Natural killer cell (primary cell): ENCODE measurements around the gene ARHGAP20. TPM values are rescaled to one million over a fixed set of nuclear protein-coding genes. Genes with fewer than 3 reads are reported as not detected.

Experiments
- ATAC-seq, 3 donors: fragments of 150-1000 bp in 2 of 3; fragments of 200-7000 bp in 1 of 3; cut with Tn5 transposase; 1 replicate in 1 of 3; 2 replicates in 2 of 3; pipeline ENCODE4 v1.10.0; 2021; ENCODE audit warnings: mild to moderate bottlenecking in 2 of 3, moderate library complexity in 2 of 3
- DNase-seq, 2 donors: peaks; one replicate each; pipeline versions ENCODE4 v3.0.0 to v3.0.0-alpha.2; 2013 to 2021; ENCODE audit warnings: mixed read lengths in 1 of 2
- H3K27ac ChIP-seq: one replicate; pipeline ENCODE4 v1.5.1; 2013; ENCODE audit warnings: mild to moderate bottlenecking, low read length
- H3K27me3 ChIP-seq: one replicate; pipeline ENCODE4 v1.6.1; 2013; ENCODE audit warnings: low read length; ENCODE audit not compliant: control insufficient read depth, insufficient read depth
- H3K36me3 ChIP-seq: one replicate; pipeline ENCODE4 v1.6.1; 2013; ENCODE audit warnings: low read length; ENCODE audit not compliant: control insufficient read depth, insufficient read depth
- H3K4me1 ChIP-seq: one replicate; pipeline ENCODE4 v1.6.1; 2013; ENCODE audit warnings: low read length; ENCODE audit not compliant: control insufficient read depth, insufficient read depth
- H3K4me3 ChIP-seq: one replicate; pipeline ENCODE4 v1.5.1; 2013; ENCODE audit warnings: low read length
- H3K9me3 ChIP-seq: one replicate; pipeline ENCODE4 v1.6.1; 2013; ENCODE audit warnings: low read length; ENCODE audit not compliant: control insufficient read depth, insufficient read depth
- H3K27ac Mint-ChIP-seq, 2 donors: one replicate each; pipeline ENCODE4 v1.8.0; 2022; ENCODE audit warnings: mild to moderate bottlenecking in 2 of 2, mixed read lengths in 2 of 2, moderate library complexity in 1 of 2
- H3K27me3 Mint-ChIP-seq, 2 donors: one replicate each; pipeline ENCODE4 v1.8.0; 2022; ENCODE audit warnings: low read depth in 2 of 2, mixed read lengths in 2 of 2
- H3K36me3 Mint-ChIP-seq: one replicate; pipeline ENCODE4 v1.8.0; 2022; ENCODE audit warnings: mixed read lengths
- H3K4me1 Mint-ChIP-seq, 2 donors: one replicate each; pipeline ENCODE4 v1.8.0; 2022; ENCODE audit warnings: mixed read lengths in 2 of 2
- H3K4me3 Mint-ChIP-seq: one replicate; pipeline ENCODE4 v1.8.0; 2022; ENCODE audit warnings: mild to moderate bottlenecking, moderate library complexity, mixed read lengths
- H3K9me3 Mint-ChIP-seq, 2 donors: one replicate each; pipeline ENCODE4 v1.8.0; 2022; ENCODE audit warnings: mixed read lengths in 2 of 2
- CTCF ChIP-seq: fragments of 200-600 bp; IDR thresholded peaks from one replicate; pipeline ENCODE4 v1.8.0; 2022; ENCODE audit warnings: antibody characterized with exemption
- WGBS: methylation state at CpG from one replicate; pipeline ENCODE4 v1.1.7; 2013; ENCODE audit warnings: missing lambda C conversion rate; ENCODE audit not compliant: insufficient coverage; 5-methylcytosine and 5-hydroxymethylcytosine counted together
- intact Hi-C: fragments of 100-400 bp; cut with micrococcal nuclease; formaldehyde crosslinking; loops from one replicate; pipeline ENCODE4 v1.14.2; 2022
- total RNA-seq, 4 donors: library from RNA; stranded (reverse); fragments of 120-200 nt in 1 of 4; gene quantifications; one replicate each; pipeline versions ENCODE4 v1.2.3 to v1.2.4, GENCODE V29; 2013 to 2022

The ARHGAP20 gene
- total RNA-seq, 3 donors from 2014 or later (not counting 1 experiment from before 2014, with no cell fraction given) = not detected

GRCh38 chr11:110598725-110599124, 113.5 kb downstream of the ARHGAP20 start:
- Mint-ChIP-seq H3K27me3 (peaks cover 0 to 3% of the 10 kb centered on the region in 2 donors), H3K36me3 (no peaks in the 10 kb centered on the region), H3K4me1 (no peaks in the 10 kb centered on the region), H3K4me3 (no peak overlapping the region), H3K27ac (no peak overlapping the region), H3K9me3 (no peaks in the 10 kb centered on the region)
- no peak overlapping the region for H3K27ac ChIP-seq
- intact Hi-C loops = no loop called here
- ATAC-seq (no peak), DNase-seq (no peak)
- H3K4me1 ChIP-seq = no peaks in the 10 kb centered on the region
- no peak for TF ChIP-seq CTCF
- peaks cover 3% of the 10 kb centered on the region for H3K9me3 ChIP-seq
- 88% methylated on average over 1 of the region's 1 CpG for WGBS
- H3K27me3 ChIP-seq = no peaks in the 10 kb centered on the region
- H3K4me3 ChIP-seq = no peak overlapping the region
- H3K36me3 ChIP-seq = no peaks in the 10 kb centered on the region

- Mint-ChIP-seq H3K36me3 (no peaks in the 10 kb centered on the region), H3K4me1 (no peaks in the 10 kb centered on the region), H3K4me3 (no peak overlapping the region), H3K27ac (no peak overlapping the region), H3K27me3 (peaks cover 0 to 3% of the 10 kb centered on the region in 2 donors), H3K9me3 (peaks cover 0 to 3% of the 10 kb centered on the region in 2 donors)
- Histone ChIP-seq H3K27me3 (no peaks in the 10 kb centered on the region), H3K4me3 (no peak overlapping the region), H3K27ac (no peak overlapping the region), H3K36me3 (no peaks in the 10 kb centered on the region), H3K9me3 (no peaks in the 10 kb centered on the region), H3K4me1 (no peaks in the 10 kb centered on the region)
- no peak for ATAC-seq
- 92% methylated on average over 3 of the region's 4 CpGs for WGBS
- no peak for TF ChIP-seq CTCF
- DNase-seq = no peak
- intact Hi-C loops = no loop called here
These were observed 124.3 kb downstream of the ARHGAP20 start for GRCh38 chr11:110587972-110588371.

GRCh38 chr11:110587129-110587528, 125.1 kb downstream of the ARHGAP20 start:
- WGBS = 86% methylated on average over 1 of the region's 1 CpG
- Mint-ChIP-seq H3K27me3 (no peaks in the 10 kb centered on the region), H3K4me1 (no peaks in the 10 kb centered on the region)

More at GRCh38 chr11:110587129-110587528, 125.1 kb downstream of the ARHGAP20 start:
- Mint-ChIP-seq H3K4me3 (no peak overlapping the region), H3K9me3 (no peaks in the 10 kb centered on the region), H3K36me3 (no peaks in the 10 kb centered on the region), H3K27ac (no peak overlapping the region)
- Histone ChIP-seq H3K4me1 (no peaks in the 10 kb centered on the region), H3K4me3 (no peak overlapping the region), H3K36me3 (no peaks in the 10 kb centered on the region), H3K9me3 (no peaks in the 10 kb centered on the region), H3K27ac (no peak overlapping the region), H3K27me3 (no peaks in the 10 kb centered on the region)
- DNase-seq (no peak), ATAC-seq (no peak)
- intact Hi-C loops = no loop called here
- TF ChIP-seq CTCF = no peak
